Neutrophil (primary cell): ENCODE data around the gene ADRA1B.

Source experiments
- H3K27ac ChIP-seq: fragments of 200-600 bp; sonication (generic); 2 replicates; pipeline ENCODE4 v1.5.1; 2016; ENCODE audit warnings: mild to moderate bottlenecking, moderate library complexity
- H3K27me3 ChIP-seq: fragments of 200-600 bp; sonication (generic); 2 replicates; pipeline ENCODE4 v1.6.0; 2016; ENCODE audit warnings: mild to moderate bottlenecking
- H3K36me3 ChIP-seq: fragments of 200-600 bp; sonication (generic); 2 replicates; pipeline ENCODE4 v1.5.1; 2017
- H3K4me1 ChIP-seq, 2 experiments: fragments of 200-600 bp in 1 of 2; sonication (generic) in 1 of 2; 1 replicate in 1 of 2; 2 replicates in 1 of 2; pipeline versions ENCODE4 v1.5.1 to v1.6.1; 2013 to 2016; ENCODE audit warnings: low read depth in 1 of 2, low read length in 1 of 2, mild to moderate bottlenecking in 1 of 2, moderate library complexity in 1 of 2; ENCODE audit not compliant: control insufficient read depth in 1 of 2, insufficient read depth in 1 of 2
- H3K4me3 ChIP-seq, 2 experiments: fragments of 200-600 bp in 1 of 2; sonication (generic) in 1 of 2; 1 replicate in 1 of 2; 2 replicates in 1 of 2; pipeline ENCODE4 v1.5.1; 2013 to 2016; ENCODE audit warnings: low read depth in 1 of 2, low read length in 1 of 2, mild to moderate bottlenecking in 1 of 2, moderate library complexity in 1 of 2
- H3K9me3 ChIP-seq: fragments of 200-600 bp; sonication (generic); 2 replicates; pipeline ENCODE4 v1.5.1; 2016
- TF ChIP-seq, protein P1 (sequence below): fragments of 200-600 bp; sonication (generic); IDR thresholded peaks from 2 replicates; pipeline ENCODE4 v1.5.1; 2016; ENCODE audit warnings: antibody characterized with exemption

ADRA1B gene

DNA sequence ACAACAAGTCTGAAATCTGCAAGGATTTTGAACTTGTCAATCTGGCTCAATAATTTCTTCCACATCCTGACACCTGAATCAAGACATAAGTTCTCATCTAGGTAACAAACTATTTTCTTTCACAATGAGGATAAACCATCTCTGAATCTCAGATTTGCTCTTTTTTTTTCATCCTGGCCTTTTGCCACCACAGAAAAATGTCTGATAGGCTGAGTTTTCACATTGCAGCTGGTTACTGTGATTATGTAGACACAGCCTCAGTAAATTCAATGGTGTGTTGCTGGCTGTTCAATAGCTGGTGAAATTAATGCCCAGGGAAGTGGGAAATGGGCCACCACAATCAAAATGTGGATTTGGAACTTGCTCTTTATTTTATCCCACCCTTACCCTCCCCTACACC, 2.8 kb upstream of the ADRA1B start:
- Histone ChIP-seq H3K36me3 (no peaks in the 10 kb centered on the region), H3K27ac (no peak overlapping the region), H3K4me1 (no peaks in the 10 kb centered on the region), H3K27me3 (peaks cover 73% of the 10 kb centered on the region), H3K9me3 (no peaks in the 10 kb centered on the region), H3K4me3 (no peak overlapping the region)
- TF ChIP-seq, protein P1, sequence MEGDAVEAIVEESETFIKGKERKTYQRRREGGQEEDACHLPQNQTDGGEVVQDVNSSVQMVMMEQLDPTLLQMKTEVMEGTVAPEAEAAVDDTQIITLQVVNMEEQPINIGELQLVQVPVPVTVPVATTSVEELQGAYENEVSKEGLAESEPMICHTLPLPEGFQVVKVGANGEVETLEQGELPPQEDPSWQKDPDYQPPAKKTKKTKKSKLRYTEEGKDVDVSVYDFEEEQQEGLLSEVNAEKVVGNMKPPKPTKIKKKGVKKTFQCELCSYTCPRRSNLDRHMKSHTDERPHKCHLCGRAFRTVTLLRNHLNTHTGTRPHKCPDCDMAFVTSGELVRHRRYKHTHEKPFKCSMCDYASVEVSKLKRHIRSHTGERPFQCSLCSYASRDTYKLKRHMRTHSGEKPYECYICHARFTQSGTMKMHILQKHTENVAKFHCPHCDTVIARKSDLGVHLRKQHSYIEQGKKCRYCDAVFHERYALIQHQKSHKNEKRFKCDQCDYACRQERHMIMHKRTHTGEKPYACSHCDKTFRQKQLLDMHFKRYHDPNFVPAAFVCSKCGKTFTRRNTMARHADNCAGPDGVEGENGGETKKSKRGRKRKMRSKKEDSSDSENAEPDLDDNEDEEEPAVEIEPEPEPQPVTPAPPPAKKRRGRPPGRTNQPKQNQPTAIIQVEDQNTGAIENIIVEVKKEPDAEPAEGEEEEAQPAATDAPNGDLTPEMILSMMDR: no peak

DNA sequence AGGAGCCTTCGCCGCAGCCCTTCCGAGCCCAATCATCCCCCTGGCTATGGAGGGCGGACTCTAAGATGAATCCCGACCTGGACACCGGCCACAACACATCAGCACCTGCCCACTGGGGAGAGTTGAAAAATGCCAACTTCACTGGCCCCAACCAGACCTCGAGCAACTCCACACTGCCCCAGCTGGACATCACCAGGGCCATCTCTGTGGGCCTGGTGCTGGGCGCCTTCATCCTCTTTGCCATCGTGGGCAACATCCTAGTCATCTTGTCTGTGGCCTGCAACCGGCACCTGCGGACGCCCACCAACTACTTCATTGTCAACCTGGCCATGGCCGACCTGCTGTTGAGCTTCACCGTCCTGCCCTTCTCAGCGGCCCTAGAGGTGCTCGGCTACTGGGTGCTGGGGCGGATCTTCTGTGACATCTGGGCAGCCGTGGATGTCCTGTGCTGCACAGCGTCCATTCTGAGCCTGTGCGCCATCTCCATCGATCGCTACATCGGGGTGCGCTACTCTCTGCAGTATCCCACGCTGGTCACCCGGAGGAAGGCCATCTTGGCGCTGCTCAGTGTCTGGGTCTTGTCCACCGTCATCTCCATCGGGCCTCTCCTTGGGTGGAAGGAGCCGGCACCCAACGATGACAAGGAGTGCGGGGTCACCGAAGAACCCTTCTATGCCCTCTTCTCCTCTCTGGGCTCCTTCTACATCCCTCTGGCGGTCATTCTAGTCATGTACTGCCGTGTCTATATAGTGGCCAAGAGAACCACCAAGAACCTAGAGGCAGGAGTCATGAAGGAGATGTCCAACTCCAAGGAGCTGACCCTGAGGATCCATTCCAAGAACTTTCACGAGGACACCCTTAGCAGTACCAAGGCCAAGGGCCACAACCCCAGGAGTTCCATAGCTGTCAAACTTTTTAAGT, 819 bp downstream of the ADRA1B start:
- TF ChIP-seq, protein P1: no peak
- H3K36me3 ChIP-seq: no peaks in the 10 kb centered on the region
- no peaks in the 10 kb centered on the region for H3K9me3 ChIP-seq
- H3K4me1 ChIP-seq: no peaks in the 10 kb centered on the region
- no peak overlapping the region for H3K4me3 ChIP-seq
- peaks cover 100% of the 10 kb centered on the region for H3K27me3 ChIP-seq
- H3K27ac ChIP-seq: no peak overlapping the region

DNA sequence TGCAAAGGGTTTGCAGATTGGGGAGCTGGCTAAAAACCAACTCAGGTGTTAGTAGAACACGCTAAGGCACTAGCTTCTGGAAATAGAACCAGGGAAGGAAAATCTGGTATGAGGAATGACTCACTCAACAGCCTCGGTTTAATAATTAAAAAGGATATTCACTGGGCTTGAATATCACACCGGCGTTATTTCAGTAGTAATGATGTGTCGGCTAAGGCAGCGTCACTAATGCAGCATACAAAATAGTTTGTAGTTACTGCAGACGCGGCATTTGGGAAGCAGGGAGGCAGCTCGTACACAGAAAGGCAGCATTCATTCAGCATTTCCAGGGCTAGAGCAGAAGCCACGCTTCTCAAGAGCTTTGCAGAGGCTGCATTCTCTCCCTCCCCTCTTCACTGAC, 1.7 kb downstream of the ADRA1B start:
- Histone ChIP-seq H3K9me3 (no peaks in the 10 kb centered on the region), H3K27ac (no peak overlapping the region), H3K27me3 (peaks cover 100% of the 10 kb centered on the region), H3K4me3 (no peak overlapping the region), H3K36me3 (no peaks in the 10 kb centered on the region), H3K4me1 (no peaks in the 10 kb centered on the region)
- TF ChIP-seq, protein P1: no peak

DNA sequence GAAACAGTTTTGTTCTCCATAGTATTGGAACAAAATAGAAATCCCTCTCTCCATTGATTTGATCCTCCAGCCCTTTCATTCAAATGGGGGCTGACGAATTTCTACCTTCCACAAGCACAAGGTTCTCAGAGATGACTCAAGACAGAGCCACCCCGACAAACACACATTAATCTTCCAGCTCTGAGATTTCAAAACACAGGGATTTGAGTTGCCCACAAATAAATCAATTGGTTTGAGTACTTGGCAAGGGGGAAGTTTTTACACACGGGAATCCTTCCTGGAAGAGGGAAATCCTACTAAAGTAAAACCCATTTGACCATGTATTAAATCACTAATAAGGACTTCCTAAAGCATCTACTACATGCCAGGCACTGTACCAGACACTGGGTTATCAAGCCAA, 5.4 kb downstream of the ADRA1B start:
- TF ChIP-seq, protein P1: no peak
- Histone ChIP-seq H3K27ac (no peak overlapping the region), H3K27me3 (peaks cover 95% of the 10 kb centered on the region), H3K4me1 (no peaks in the 10 kb centered on the region), H3K36me3 (no peaks in the 10 kb centered on the region), H3K9me3 (no peaks in the 10 kb centered on the region), H3K4me3 (no peak overlapping the region)

DNA sequence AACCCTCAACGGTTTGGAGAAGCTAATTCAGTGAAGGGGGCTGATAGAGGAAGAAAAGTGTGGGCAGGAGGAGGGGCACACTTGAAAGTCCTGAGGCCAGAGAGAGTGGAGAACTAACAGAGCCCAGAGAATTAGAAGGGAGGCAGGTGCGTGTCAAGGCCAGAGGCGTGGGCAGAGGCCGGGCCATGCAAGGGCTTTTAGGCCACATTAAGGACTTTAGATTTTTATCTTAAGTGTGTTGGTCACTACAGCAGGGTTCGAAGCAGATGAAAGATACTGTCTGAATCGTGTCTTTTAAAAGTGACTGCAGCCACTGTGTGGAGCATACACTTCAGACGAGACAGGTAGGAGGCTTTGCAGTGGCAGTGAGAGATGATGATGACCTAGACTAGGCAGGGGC, 6.7 kb downstream of the ADRA1B start:
- Histone ChIP-seq H3K27ac (no peak overlapping the region), H3K36me3 (no peaks in the 10 kb centered on the region), H3K4me3 (no peak overlapping the region), H3K4me1 (no peaks in the 10 kb centered on the region), H3K27me3 (peaks cover 88% of the 10 kb centered on the region), H3K9me3 (no peaks in the 10 kb centered on the region)
- TF ChIP-seq, protein P1: no peak
